WTC11 (cell line): ENCODE measurements around the gene SYK.

Source experiments
- ATF3 ChIP-seq: sonication (generic); formaldehyde crosslinking; conservative IDR thresholded peaks from 2 replicates; pipeline ENCODE4 v1.8.1; 2022; ENCODE audit warnings: mild to moderate bottlenecking, missing genetic modification reagents
- CREB1 ChIP-seq: sonication (generic); formaldehyde crosslinking; IDR thresholded peaks from 2 replicates; pipeline ENCODE4 v1.8.0; 2023; ENCODE audit warnings: mild to moderate bottlenecking, missing genetic modification reagents
- FOXP1 ChIP-seq: sonication (generic); formaldehyde crosslinking; IDR thresholded peaks from 2 replicates; pipeline ENCODE4 v1.8.0; 2022; ENCODE audit warnings: missing genetic modification reagents, mild to moderate bottlenecking, moderate library complexity, borderline replicate concordance
- GABPB1 ChIP-seq: sonication (generic); formaldehyde crosslinking; IDR thresholded peaks from 2 replicates; pipeline ENCODE4 v1.8.1; 2023; ENCODE audit warnings: mild to moderate bottlenecking, missing genetic modification reagents
- IRF2 ChIP-seq: sonication (generic); formaldehyde crosslinking; IDR thresholded peaks from 2 replicates; pipeline ENCODE4 v1.8.0; 2022; ENCODE audit warnings: low read depth, missing genetic modification reagents, borderline replicate concordance
- JUN ChIP-seq: sonication (generic); formaldehyde crosslinking; IDR thresholded peaks from 2 replicates; pipeline ENCODE4 v1.8.0; 2023; ENCODE audit warnings: mild to moderate bottlenecking, missing genetic modification reagents
- SMAD3 ChIP-seq: sonication (generic); formaldehyde crosslinking; IDR thresholded peaks from 2 replicates; pipeline ENCODE4 v1.8.0; 2022; ENCODE audit warnings: missing genetic modification reagents, mild to moderate bottlenecking, borderline replicate concordance
- SP1 ChIP-seq: sonication (generic); formaldehyde crosslinking; conservative IDR thresholded peaks from 2 replicates; pipeline ENCODE4 v1.8.1; 2022; ENCODE audit warnings: missing genetic modification reagents
- ZNF317 ChIP-seq: sonication (generic); formaldehyde crosslinking; IDR thresholded peaks from 2 replicates; pipeline ENCODE4 v1.8.1; 2023; ENCODE audit warnings: low read depth, mild to moderate bottlenecking, moderate library complexity, missing genetic modification reagents, borderline replicate concordance
- TF ChIP-seq, protein P1 (sequence below): fragments of 200-600 bp; IDR thresholded peaks from 2 replicates; pipeline ENCODE4 v1.8.0; 2022; ENCODE audit warnings: antibody characterized with exemption
- TF ChIP-seq, protein P2 (sequence below): fragments of 250-450 bp; sonication (Bioruptor Pico); IDR thresholded peaks from 2 replicates; pipeline ENCODE4 v1.8.0; 2021; ENCODE audit warnings: mild to moderate bottlenecking
- TF ChIP-seq, protein P3 (sequence below): sonication (generic); formaldehyde crosslinking; IDR thresholded peaks from 2 replicates; pipeline ENCODE4 v1.8.0; 2022; ENCODE audit warnings: mild to moderate bottlenecking, missing genetic modification reagents

DNA sequence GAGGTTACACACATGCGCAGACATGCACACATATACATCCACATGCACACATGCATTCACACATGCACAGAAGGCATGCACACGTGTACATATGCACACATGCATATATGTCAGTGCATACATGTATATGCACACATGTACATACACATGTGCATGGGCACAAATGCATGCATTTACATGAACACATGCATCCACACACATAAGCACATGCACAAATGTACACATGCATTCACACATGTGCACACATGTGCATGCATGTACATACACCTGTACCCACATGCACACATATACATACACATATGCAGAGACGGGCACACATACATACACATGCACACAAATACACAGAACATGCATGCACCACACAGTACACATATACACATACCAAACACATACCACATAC, 97.7 kb downstream of the SYK start:
- TF ChIP-seq IRF2 (CRISPR knock-in tag) (no peak), SMAD3 (CRISPR knock-in tag) (no peak), CREB1 (CRISPR knock-in tag) (no peak), FOXP1 (CRISPR knock-in tag) (no peak), GABPB1 (no peak), ATF3 (CRISPR knock-in tag) (no peak), SP1 (CRISPR knock-in tag) (no peak), ZNF317 (no peak), JUN (CRISPR knock-in tag) (no peak)
- TF ChIP-seq, protein P1, sequence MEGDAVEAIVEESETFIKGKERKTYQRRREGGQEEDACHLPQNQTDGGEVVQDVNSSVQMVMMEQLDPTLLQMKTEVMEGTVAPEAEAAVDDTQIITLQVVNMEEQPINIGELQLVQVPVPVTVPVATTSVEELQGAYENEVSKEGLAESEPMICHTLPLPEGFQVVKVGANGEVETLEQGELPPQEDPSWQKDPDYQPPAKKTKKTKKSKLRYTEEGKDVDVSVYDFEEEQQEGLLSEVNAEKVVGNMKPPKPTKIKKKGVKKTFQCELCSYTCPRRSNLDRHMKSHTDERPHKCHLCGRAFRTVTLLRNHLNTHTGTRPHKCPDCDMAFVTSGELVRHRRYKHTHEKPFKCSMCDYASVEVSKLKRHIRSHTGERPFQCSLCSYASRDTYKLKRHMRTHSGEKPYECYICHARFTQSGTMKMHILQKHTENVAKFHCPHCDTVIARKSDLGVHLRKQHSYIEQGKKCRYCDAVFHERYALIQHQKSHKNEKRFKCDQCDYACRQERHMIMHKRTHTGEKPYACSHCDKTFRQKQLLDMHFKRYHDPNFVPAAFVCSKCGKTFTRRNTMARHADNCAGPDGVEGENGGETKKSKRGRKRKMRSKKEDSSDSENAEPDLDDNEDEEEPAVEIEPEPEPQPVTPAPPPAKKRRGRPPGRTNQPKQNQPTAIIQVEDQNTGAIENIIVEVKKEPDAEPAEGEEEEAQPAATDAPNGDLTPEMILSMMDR, result no peak
- TF ChIP-seq, protein P2, sequence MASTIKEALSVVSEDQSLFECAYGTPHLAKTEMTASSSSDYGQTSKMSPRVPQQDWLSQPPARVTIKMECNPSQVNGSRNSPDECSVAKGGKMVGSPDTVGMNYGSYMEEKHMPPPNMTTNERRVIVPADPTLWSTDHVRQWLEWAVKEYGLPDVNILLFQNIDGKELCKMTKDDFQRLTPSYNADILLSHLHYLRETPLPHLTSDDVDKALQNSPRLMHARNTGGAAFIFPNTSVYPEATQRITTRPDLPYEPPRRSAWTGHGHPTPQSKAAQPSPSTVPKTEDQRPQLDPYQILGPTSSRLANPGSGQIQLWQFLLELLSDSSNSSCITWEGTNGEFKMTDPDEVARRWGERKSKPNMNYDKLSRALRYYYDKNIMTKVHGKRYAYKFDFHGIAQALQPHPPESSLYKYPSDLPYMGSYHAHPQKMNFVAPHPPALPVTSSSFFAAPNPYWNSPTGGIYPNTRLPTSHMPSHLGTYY (CRISPR knock-in tag), result no peak
- TF ChIP-seq, protein P3, sequence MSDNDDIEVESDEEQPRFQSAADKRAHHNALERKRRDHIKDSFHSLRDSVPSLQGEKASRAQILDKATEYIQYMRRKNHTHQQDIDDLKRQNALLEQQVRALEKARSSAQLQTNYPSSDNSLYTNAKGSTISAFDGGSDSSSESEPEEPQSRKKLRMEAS (CRISPR knock-in tag), result no peak
